ENCODE data around the gene POLE4. TPM values are rescaled to one million over a fixed set of nuclear protein-coding genes. Genes with fewer than 3 reads are reported as not detected.
A peak's percentile ranks its signal among the peaks of the same experiment; 100 is the strongest.

POLE4 gene
- total RNA-seq (2012; rRNA removed), result 15.2 and 18.8 TPM in 2 replicates

GRCh38 chr2:74958274-74959105 is at the start of gene POLE4:
POLE4 (plus strand) TSS chr2:74958643; CDS start chr2:74958680, 37 bp downstream.
- peak within 1 kb of the TSS; percentile 84 for H3K4me3 ChIP-seq (ENCODE audit: low read length)
- H3K36me3 ChIP-seq (ENCODE audit: insufficient read depth, low read length), result peaks cover 9% of the 10 kb centered on the region
- peak within 1 kb of the TSS; percentile 85 for H3K9ac ChIP-seq (ENCODE audit: low read depth, low read length)
- peaks cover 6% of the 10 kb centered on the region for H3K9me3 ChIP-seq (replicated peaks; ENCODE audit: low read length)
- H3K4me2 ChIP-seq (ENCODE audit: low read length), result peak within 1 kb of the TSS; percentile 87
- no peaks in the 10 kb centered on the region for H3K27me3 ChIP-seq (ENCODE audit: control insufficient read depth, insufficient read depth, low read length)
- H3K4me1 ChIP-seq (ENCODE audit: control insufficient read depth, insufficient read depth, low read length), result peaks cover 12% of the 10 kb centered on the region

DNA sequence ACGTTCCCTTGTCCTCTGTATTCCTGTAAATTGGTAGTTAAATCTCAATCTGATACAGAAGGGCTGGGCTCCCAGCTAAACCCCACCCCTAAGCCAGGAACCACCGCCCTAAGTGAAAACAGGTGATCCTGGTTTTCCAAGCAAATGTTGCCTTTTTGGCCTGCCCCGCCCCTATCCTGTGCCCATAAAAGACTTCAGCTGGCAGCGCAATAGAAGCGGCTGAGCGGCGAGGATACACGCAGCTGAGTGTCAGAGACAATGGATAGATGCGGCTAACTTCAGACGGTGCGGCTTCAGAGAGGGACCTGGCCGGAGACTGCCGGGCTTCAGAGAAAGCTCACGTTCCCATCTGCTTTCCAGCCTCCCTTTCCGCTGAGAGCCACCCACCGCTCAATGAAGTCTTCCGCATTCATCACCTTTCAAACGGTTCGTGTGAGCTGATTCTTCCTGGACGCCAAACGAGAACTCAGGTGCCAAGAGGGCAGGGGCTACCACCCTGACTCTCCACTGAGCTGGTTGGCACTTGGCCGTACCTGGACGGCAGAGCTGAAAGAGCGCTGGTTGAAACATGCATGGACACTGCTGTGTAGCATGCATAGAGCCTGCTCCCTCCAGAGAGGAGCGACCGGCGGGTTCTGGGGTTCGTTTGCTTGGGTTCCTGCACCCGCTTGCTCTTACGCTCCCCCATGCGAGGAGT is 49.5 kb upstream of the POLE4 start:
- peak overlapping the region; percentile 76 for H3K4me2 ChIP-seq (ENCODE audit: low read length)
- no peaks in the 10 kb centered on the region for H3K36me3 ChIP-seq (ENCODE audit: insufficient read depth, low read length)
- no peaks in the 10 kb centered on the region for H3K9me3 ChIP-seq (replicated peaks; ENCODE audit: low read length)
- H3K9ac ChIP-seq (ENCODE audit: low read depth, low read length), result no peak overlapping the region
- peaks cover 6% of the 10 kb centered on the region for H3K4me1 ChIP-seq (ENCODE audit: control insufficient read depth, insufficient read depth, low read length)
- peak overlapping the region; percentile 10 for H3K4me3 ChIP-seq (ENCODE audit: low read length)
- H3K27me3 ChIP-seq (ENCODE audit: control insufficient read depth, insufficient read depth, low read length), result peaks cover 11% of the 10 kb centered on the region

DNA sequence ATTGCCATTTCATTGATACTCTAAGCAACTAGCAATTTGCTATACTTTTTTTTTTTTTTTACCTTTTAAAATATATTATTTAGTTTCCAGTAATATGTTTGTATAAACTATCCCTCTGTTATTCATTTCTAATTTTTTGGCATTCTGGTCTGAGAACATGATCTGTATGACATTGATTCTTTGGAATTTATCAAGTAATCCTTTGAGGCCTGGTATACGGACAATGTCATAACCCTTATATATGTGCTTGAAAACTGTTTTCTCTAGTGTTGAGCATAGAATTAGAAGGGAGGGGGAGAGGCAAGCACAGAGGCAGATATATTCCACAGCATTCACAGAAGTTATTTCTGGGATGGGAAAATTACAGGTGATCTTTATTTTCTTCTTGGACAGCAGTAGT is 48.2 kb upstream of the POLE4 start:
- Histone ChIP-seq H3K9me3 (replicated peaks; ENCODE audit: low read length) (no peaks in the 10 kb centered on the region), H3K27me3 (ENCODE audit: control insufficient read depth, insufficient read depth, low read length) (peaks cover 11% of the 10 kb centered on the region), H3K4me1 (ENCODE audit: control insufficient read depth, insufficient read depth, low read length) (peaks cover 6% of the 10 kb centered on the region), H3K4me3 (ENCODE audit: low read length) (no peak overlapping the region), H3K36me3 (ENCODE audit: insufficient read depth, low read length) (no peaks in the 10 kb centered on the region), H3K4me2 (ENCODE audit: low read length) (no peak overlapping the region), H3K9ac (ENCODE audit: low read depth, low read length) (no peak overlapping the region)

DNA sequence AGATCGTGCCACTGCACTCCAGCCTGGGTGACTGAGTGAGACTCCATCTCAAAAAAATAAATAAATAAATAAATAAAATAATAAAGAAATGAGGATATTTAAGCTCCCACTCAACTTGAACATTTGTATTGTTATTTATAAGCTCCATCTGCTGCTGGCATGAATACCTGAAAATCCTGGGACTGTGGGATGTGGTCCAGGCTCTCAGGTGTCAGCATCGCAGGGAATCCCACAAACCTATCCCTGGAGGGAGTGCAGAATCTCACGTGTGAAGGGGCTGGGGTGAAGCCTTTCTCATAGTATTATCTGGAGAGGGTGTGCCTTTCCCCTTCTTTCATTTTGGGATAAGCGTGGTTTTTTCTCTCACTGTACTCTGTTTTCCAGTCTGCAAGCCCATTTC is 47.4 kb upstream of the POLE4 start:
- Histone ChIP-seq H3K27me3 (ENCODE audit: control insufficient read depth, insufficient read depth, low read length) (peaks cover 11% of the 10 kb centered on the region), H3K36me3 (ENCODE audit: insufficient read depth, low read length) (no peaks in the 10 kb centered on the region), H3K4me1 (ENCODE audit: control insufficient read depth, insufficient read depth, low read length) (peaks cover 6% of the 10 kb centered on the region), H3K9ac (ENCODE audit: low read depth, low read length) (no peak overlapping the region), H3K4me3 (ENCODE audit: low read length) (no peak overlapping the region), H3K9me3 (replicated peaks; ENCODE audit: low read length) (no peaks in the 10 kb centered on the region), H3K4me2 (ENCODE audit: low read length) (no peak overlapping the region)

DNA sequence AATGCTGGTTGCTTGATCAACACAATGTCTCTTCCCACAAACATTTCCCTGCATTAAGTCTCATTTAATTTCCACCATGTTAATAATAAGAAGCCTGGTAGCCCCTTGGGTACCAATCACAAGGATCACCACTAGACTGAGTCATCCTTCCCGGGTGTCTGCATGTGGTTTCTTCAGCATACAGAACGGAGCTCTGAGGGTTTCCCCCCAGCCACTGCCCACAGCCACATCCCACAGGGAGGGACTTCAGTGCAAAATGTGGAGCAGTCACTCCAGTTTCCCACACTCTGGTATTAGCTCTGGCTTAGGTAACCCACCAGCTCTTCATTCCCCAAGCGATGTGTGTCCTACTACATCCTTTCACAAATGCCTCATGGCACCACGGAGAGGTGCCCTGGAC is 42.7 kb upstream of the POLE4 start:
- Histone ChIP-seq H3K9me3 (replicated peaks; ENCODE audit: low read length) (no peaks in the 10 kb centered on the region), H3K9ac (ENCODE audit: low read depth, low read length) (no peak overlapping the region), H3K27me3 (ENCODE audit: control insufficient read depth, insufficient read depth, low read length) (no peaks in the 10 kb centered on the region)

GRCh38 chr2:74916394-74916793 is 42.0 kb upstream of the POLE4 start:
- no peaks in the 10 kb centered on the region for H3K4me1 ChIP-seq (ENCODE audit: control insufficient read depth, insufficient read depth, low read length)
- H3K9ac ChIP-seq (ENCODE audit: low read depth, low read length), result no peak overlapping the region
- H3K4me3 ChIP-seq (ENCODE audit: low read length), result no peak overlapping the region
- no peaks in the 10 kb centered on the region for H3K9me3 ChIP-seq (replicated peaks; ENCODE audit: low read length)
- no peak overlapping the region for H3K4me2 ChIP-seq (ENCODE audit: low read length)
- H3K36me3 ChIP-seq (ENCODE audit: insufficient read depth, low read length), result no peaks in the 10 kb centered on the region
- H3K27me3 ChIP-seq (ENCODE audit: control insufficient read depth, insufficient read depth, low read length), result peaks cover 5% of the 10 kb centered on the region

More for the DNA sequence above, 42.7 kb upstream of the POLE4 start:
- Histone ChIP-seq H3K36me3 (ENCODE audit: insufficient read depth, low read length) (no peaks in the 10 kb centered on the region), H3K4me3 (ENCODE audit: low read length) (no peak overlapping the region), H3K4me1 (ENCODE audit: control insufficient read depth, insufficient read depth, low read length) (no peaks in the 10 kb centered on the region), H3K4me2 (ENCODE audit: low read length) (no peak overlapping the region)

DNA sequence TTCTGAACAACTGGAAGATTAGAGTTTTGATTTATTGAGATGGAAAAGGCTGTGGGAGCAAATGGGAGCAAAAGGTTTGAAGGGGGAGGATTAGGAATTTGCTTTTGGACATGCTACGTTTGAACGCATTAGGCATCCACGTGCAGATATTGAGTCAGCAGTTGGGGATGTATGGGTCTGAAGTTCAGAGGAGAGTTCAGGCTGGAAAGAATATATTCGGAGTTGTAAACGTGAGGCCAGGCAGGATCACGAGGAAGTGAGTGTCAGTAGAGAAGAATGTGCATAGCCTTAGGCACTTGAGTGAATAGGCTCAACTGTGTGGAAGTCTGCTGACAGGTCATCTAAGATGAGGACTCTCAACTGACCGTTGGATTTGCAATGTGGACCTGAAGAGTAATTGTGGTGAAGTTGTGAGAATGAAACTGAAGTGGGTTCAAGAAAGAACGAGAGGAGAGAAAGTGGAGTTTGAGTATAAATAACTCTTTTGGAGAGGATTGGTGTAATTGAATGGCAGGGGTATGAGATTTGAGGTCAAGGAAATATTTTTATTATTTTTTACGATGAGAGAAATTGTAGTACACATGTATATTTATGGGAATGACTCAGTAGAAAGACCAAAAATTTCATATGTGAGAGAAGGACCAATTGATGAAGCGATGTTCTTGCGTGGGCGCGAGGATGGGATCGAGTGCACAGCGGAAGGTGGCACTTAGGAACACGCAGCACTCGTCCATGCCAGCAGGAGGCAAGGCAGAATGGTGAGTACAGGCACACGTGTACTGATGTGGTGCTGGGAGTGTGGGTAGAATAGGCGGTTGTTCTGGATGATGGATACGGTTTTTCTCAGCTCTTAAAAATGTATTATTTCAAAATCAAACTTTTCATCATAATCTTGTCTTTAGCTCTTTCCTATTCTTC is 40.5 kb upstream of the POLE4 start:
- Histone ChIP-seq H3K36me3 (ENCODE audit: insufficient read depth, low read length) (no peaks in the 10 kb centered on the region), H3K27me3 (ENCODE audit: control insufficient read depth, insufficient read depth, low read length) (peaks cover 5% of the 10 kb centered on the region), H3K9ac (ENCODE audit: low read depth, low read length) (no peak overlapping the region), H3K9me3 (replicated peaks; ENCODE audit: low read length) (no peaks in the 10 kb centered on the region), H3K4me2 (ENCODE audit: low read length) (no peak overlapping the region), H3K4me3 (ENCODE audit: low read length) (no peak overlapping the region), H3K4me1 (ENCODE audit: control insufficient read depth, insufficient read depth, low read length) (peaks cover 4% of the 10 kb centered on the region)

DNA sequence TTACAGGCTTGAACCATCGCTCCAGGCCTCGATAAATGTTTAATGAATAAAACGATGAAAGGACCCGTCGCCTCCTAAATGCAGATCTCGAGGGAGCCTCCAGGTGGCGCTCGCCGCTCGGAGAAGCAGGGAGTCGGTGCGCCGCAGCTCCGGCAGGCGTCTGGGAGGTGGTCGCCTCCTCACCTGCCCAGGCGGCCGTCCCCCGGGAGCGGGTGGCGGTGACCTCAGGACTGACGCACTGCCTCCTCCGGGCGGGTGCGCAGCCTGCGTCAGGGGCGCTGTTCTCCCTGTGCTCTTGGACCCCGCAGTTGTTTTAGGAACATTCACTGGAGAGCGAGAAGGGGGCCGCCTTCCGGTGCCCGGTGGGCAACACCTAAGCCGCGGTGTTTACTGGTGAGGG is 38.6 kb upstream of the POLE4 start:
- Histone ChIP-seq H3K4me2 (ENCODE audit: low read length) (peak overlapping the region; percentile 79), H3K9me3 (replicated peaks; ENCODE audit: low read length) (no peaks in the 10 kb centered on the region), H3K4me1 (ENCODE audit: control insufficient read depth, insufficient read depth, low read length) (peaks cover 6% of the 10 kb centered on the region), H3K36me3 (ENCODE audit: insufficient read depth, low read length) (no peaks in the 10 kb centered on the region), H3K27me3 (ENCODE audit: control insufficient read depth, insufficient read depth, low read length) (peaks cover 5% of the 10 kb centered on the region), H3K9ac (ENCODE audit: low read depth, low read length) (no peak overlapping the region), H3K4me3 (ENCODE audit: low read length) (peak overlapping the region; percentile 60)

DNA sequence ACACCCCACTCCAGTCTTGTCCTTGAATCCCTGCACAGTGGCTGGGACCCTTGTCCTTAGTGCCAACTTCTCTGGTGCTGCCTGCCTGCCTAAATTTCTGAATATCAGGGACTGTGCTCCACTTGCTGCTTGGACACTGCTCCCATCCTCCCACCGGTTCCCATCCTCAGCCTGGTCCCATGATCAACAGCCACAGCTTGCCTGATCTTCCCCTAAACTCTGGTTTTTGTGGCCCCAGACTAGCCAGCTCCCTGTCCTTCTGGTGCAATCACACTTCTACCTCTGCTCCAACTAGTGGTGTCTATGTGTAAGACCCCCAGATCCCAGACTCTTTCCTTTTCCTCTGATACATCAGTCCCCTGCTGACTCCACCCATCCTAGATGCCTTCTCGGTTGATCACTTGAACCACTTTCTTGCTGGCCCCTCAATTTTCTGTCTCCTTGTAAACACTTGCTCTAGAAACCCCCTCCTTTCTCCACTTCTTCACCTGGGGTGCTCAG is 37.2 kb upstream of the POLE4 start:
- no peaks in the 10 kb centered on the region for H3K36me3 ChIP-seq (ENCODE audit: insufficient read depth, low read length)
- H3K4me3 ChIP-seq (ENCODE audit: low read length), result no peak overlapping the region
- H3K9ac ChIP-seq (ENCODE audit: low read depth, low read length), result no peak overlapping the region
- peaks cover 6% of the 10 kb centered on the region for H3K4me1 ChIP-seq (ENCODE audit: control insufficient read depth, insufficient read depth, low read length)
- no peak overlapping the region for H3K4me2 ChIP-seq (ENCODE audit: low read length)
- H3K9me3 ChIP-seq (replicated peaks; ENCODE audit: low read length), result no peaks in the 10 kb centered on the region
- peaks cover 5% of the 10 kb centered on the region for H3K27me3 ChIP-seq (ENCODE audit: control insufficient read depth, insufficient read depth, low read length)

DNA sequence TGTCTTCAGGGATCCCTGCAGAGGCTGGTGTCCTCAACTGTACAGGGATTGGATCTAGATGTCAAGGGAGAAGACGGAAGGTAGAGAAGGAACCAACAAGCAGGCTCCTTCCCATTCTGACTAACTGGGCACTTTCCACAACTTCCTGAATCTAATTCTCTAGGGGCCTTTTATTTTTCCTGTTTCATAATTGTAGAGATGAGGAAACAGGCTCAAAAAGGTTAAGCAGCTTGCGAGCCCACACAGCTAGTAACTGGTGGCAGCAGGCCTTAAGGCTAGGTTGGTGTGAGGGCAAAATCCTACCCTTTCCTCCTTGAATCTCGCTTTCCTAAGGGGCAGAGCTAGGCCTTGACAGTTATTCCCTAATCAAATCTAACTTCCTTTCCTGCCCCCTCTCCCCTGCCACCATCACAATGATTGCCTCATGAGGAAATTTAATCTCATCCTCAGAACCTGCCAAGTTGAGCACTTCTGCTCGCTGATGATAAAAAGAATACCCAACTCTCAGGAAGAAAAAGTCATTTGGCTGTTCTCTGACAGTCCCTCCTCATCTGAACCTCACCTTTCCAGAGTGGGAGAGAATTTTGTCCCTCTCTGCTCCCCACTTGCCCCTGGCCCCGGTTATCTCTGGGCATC is 35.7 kb upstream of the POLE4 start:
- H3K36me3 ChIP-seq (ENCODE audit: insufficient read depth, low read length), result no peaks in the 10 kb centered on the region
- peaks cover 9% of the 10 kb centered on the region for H3K27me3 ChIP-seq (ENCODE audit: control insufficient read depth, insufficient read depth, low read length)
- no peak overlapping the region for H3K4me3 ChIP-seq (ENCODE audit: low read length)
- no peak overlapping the region for H3K9ac ChIP-seq (ENCODE audit: low read depth, low read length)
- no peak overlapping the region for H3K4me2 ChIP-seq (ENCODE audit: low read length)
- H3K9me3 ChIP-seq (replicated peaks; ENCODE audit: low read length), result no peaks in the 10 kb centered on the region
- peaks cover 6% of the 10 kb centered on the region for H3K4me1 ChIP-seq (ENCODE audit: control insufficient read depth, insufficient read depth, low read length)

All from skeletal muscle satellite cell (primary cell).